Cortex of kidney (tissue), 1 donor: ENCODE results near the gene PTPN20.
"Not testable (repeated sequence)": the region's sequence is repeated elsewhere in the genome, so short reads cannot be mapped to it uniquely, and the experiment has no call there.

Source experiments
- DNase-seq: peaks from one replicate; lab custom pipeline; 2025; lab: John Stamatoyannopoulos, UW

PTPN20 gene

GRCh38 chr10:46952540-46952939 lies 41.3 kb downstream of the PTPN20 start:
- not testable (repeated sequence) for DNase-seq

DNA sequence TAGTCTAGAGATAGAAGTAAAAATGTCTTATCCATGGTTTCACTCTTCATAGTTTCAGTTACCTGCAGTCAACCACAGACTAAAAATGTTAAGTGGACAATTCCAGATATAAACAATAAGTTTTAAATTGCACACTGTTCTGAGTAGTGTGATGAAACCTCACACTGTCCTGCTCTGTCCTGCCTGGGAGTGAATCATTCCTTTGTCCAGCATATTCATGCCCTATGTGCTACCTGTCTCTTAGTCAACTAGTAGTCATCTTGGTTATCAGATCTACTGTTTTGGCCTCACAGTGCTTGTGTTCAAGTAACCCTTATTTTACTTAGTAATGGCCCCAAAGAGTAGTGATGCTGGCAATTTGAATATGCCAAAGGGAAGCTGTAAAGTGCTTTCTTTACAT lies 49.5 kb downstream of the PTPN20 start:
- not testable (repeated sequence) for DNase-seq

DNA sequence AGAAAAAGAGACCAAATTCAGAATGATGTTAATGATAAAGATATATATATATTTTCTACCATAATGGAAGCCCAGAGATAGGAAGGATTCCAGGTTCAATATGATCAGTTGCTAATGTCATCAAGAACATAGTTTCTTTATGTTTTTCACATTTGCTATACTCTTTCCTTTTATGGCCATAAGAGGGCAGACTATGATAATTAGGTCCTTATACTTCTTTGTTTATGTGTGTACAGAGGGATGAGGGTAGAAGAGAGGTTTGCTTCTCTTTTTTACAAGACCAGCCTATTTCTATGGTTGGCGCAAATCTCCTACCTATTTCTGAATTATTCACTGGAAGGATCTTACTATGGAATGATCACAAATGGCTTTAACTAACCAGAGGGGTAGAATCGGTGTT lies 52.1 kb downstream of the PTPN20 start:
- DNase-seq: not testable (repeated sequence)

DNA sequence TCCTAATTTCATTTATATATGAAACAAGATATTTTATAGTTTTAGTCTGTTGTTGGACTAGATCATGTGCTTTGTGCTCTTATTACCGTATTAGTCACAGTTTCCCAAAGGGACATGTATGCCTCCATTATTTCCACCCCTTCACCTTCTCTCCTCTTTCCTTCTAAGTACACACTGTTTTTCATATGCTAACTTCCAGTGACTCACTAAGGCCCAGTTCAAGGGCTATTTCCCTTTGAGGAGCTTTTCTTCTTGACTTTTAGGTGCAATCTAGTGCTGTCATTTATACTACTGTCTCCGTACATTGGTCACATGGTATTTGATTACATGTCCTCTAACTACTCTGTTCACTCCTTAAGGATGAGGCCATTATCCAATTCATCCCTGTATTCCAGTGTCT lies 55.8 kb downstream of the PTPN20 start:
- not testable (repeated sequence) for DNase-seq

GRCh38 chr10:46980223-46980622 lies 69.0 kb downstream of the PTPN20 start:
- DNase-seq: not testable (repeated sequence)

DNA sequence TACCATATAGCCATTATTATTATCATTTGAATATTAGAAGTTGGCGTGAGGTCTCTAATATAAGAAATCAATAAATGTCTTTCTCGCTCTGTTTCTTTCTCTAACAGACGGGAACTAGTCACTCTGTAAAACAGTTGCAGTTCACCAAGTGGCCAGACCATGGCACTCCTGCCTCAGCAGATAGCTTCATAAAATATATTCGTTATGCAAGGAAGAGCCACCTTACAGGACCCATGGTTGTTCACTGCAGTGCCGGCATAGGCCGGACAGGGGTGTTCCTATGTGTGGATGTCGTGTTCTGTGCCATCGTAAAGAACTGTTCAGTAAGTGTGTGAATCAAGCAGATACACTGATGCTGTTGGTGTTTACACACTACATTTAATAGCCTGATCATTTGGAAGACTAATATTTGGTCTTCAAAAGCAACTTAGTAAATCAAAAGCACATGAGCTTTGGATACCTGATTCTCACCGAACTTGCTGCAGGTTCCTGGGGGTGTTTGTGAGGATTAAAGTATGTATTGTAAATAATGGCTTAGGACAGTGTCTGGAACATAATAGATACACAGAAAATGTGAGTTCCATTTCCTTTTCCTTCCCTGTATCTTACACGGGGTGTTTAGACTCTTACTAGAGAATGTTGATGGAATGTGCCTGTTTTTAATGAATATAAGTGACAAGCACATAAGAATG lies 76.2 kb downstream of the PTPN20 start:
- not testable (repeated sequence) for DNase-seq

DNA sequence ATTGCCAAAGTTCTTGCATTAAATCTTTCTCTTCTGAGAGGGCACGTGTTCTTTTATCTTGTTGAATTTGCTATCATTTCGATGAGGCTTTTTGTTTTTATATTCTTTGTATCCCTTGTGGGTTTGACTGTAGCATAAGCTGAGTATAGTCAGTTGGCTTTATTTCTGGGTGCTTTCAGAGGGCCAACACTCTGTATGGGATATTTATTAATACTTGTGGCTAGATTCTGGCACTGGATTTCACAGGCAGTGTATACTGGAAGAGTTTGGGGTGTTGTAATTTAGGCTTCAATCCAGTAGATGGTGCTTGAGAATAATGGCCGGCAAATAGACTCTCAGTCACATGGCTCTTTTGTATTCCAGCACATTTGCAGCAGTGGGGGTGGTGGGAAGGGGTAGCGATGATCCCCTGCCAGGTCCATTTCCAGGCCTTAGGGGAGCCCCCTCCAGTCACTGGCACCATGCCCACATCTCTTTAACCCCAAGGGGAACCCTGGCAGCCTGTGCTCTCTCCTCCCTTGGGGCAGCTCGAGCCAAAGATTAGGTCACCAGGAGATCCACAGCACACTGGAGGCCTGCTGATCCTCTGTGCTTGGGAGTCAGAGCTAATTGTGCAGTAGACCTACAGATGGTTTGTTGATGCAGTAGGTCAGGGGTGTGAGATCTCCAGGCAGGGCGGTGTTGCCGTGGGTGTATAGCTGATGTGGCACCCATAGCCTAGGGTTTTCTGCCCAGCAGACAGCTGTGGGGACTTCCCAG lies 81.8 kb downstream of the PTPN20 start:
- no peak for DNase-seq

GRCh38 chr10:46995234-46995633 lies 84.0 kb downstream of the PTPN20 start:
- DNase-seq: no peak

GRCh38 chr10:46998192-46998591 lies 87.0 kb downstream of the PTPN20 start:
- DNase-seq: no peak

DNA sequence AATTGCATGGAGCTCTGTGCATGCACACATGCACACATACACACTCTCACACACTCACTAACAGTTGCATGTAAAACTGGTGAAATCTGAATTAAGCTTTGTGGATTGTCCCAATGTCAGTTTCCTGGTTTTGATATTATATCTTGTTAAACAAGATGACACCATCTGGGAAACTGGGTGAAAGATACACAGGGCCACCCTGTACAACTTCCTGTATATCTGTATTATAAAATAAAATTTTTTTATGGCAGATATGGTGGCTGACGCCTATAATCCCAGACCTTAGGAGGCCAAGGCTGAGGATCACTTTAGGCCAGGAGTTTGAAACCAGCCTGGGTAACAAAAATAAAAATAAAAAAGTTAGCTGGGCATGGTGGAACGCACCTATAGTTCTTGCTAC lies 87.4 kb downstream of the PTPN20 start:
- no peak for DNase-seq

- DNase-seq: no peak
Observed at GRCh38 chr10:46999217-46999616, 88.0 kb downstream of the PTPN20 start.

- DNase-seq: no peak
Observed at GRCh38 chr10:47008769-47009168, 97.5 kb downstream of the PTPN20 start.

DNA sequence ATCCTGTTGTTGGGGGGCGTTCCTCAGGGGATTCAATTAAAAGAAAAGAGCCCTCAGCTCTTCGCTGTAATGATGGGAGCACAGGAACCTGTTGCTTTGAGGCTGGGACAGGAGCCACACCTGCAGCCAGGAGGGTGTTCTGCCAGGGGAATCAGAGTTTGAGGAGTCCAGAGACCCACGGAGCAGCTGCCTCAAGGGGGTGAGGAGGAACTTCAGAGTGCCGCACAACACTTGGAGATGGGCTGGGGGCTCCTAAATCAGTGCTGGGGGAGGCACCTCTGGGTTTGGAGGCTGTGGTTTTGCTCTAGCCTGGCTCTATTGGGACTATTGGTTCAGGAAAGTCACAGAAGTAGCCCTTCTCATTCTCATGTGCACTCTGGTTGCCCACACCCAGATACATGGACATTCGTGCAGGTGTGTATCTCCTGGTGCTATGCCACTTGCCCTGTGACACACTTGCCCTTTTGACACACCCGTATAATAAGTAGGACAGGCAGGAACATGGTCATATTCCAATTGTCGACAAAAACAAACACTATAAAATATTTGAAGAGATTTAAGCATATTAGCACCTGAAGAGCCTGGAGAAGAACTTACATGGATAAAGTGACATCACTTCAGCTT lies 98.1 kb downstream of the PTPN20 start:
- no peak for DNase-seq

DNA sequence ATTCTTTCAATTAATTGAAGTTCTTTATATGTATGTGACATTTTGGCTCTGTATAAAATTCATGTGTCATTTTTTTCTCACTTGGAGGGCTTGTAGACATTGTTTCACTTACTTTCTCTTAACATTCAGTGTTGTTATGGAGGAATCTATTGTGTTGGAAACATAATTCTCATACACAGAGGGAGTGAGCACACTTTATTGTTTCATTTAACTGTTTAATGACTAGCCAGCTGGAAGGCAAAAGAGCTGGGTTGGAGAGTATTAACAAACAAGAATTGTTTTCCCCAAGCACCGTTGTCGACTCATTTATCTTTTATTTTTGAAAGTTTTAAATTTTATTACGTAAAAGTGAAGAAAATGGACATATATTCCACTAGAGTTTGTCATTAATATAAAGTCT lies 98.8 kb downstream of the PTPN20 start:
- DNase-seq: no peak

- DNase-seq: no peak
Observed at GRCh38 chr10:47012214-47012613, 101.0 kb downstream of the PTPN20 start.

- DNase-seq: no peak
Observed at GRCh38 chr10:47013507-47014154, 102.4 kb downstream of the PTPN20 start.

GRCh38 chr10:47015404-47015803 lies 104.2 kb downstream of the PTPN20 start:
- DNase-seq: no peak

DNA sequence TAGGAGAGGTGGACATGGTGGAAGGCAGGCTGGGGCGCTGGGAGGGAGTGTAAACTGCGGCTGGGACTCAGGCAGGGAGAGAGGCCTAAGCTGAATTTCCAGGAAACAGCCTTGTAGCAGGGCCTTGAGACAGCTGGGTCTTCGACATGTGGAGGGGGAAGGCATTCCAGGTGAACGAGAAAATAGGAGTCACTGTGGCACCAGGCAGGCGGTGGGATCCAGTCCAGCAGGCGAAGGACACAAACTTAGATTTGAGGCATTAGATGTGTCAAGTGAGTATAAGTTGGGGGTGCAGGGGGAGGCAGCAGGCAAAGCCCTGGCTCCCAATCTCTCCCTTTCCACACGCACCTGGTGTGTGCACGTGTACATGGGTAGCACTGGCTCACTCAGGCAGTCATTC lies 105.3 kb downstream of the PTPN20 start:
- no peak for DNase-seq

- DNase-seq: no peak
Observed at GRCh38 chr10:47018026-47018735, 107.0 kb downstream of the PTPN20 start.

DNA sequence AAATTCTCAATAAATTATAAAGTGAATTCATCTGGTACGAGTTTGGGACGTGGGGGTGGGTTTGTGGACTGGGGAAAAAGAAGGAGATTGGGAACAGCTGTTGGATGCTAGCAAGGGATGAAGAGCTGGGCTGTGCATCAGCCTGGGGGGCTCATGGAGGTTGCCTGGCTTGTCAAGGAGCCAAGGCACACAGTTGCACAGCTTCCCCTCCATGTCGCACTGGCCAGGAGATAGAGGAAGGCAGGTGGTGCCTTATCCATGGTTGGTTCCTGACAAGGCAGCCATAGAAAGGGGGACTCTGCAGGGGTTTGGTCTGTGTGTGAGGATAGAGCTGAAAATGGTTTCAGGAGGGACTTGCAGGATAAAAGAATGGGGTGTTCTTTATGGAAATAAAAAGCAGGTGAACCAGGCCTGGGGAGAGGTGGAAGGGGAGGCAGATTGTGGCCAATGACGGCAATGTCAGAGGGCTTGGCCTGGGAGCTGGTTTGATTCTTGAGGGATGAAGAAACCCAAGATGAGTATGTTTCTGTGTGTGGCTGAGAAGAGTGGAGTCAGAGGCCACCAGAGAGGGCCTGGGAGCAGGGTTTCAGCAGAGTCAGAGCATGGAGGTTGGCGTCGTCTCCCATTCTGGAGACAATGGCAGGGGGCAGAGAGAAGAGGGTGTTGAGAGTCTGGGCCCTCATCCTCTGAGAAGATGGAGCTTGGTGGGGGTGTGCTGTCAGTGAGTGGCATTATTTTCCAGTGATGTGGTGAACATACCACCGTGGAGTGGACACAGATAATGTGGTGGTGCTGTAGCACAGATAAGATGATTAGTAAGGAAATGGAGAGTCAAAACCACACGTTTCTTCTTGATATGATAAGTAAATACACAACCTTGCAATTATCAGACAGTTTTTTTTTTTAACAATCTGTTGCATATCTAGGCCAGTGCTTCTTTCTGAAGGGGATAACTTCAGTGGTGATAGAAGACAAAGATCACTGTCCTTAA lies 108.2 kb downstream of the PTPN20 start:
- DNase-seq: no peak

DNA sequence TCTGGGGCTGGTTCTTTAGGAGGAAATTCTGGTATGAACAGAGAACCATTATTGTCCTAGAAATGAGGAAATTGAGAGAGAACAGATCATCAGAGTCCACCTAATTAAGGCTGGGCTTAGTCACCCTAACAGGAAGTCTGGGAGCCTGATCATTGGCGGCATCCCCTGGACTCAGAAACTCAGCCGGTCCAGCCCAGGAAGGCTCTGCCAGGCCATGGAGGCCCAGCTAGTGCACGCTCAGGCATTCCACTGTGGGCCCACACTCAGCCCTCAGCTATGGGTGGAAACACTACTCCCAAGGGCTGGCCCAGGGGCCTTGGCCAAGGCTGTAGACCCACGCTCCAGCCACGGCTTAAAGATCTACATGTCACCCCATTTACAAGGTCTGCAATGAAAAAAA lies 109.2 kb downstream of the PTPN20 start:
- DNase-seq: no peak
